ENCODE measurements around the gene CAPG. TPM values are rescaled to one million over a fixed set of nuclear protein-coding genes. Genes with fewer than 3 reads are reported as not detected.

Gene CAPG
- total and polyA plus RNA-seq, 7 donors = 20.9 to 230 (median 33.0) TPM

- 82 to 88% methylated on average over 5 of the region's 5 CpGs for WGBS, 2 donors
- Histone ChIP-seq H3K4me3 (no peak overlapping the region), H3K27ac (no peak overlapping the region), H3K4me1 (no peaks in the 10 kb centered on the region), H3K9me3 (no peaks in the 10 kb centered on the region), H3K36me3 (no peaks in the 10 kb centered on the region), H3K27me3 (no peaks in the 10 kb centered on the region)
- TF ChIP-seq EP300 (IDR thresholded peaks at IDR 0.05) = no peak
- no peak for TF ChIP-seq POLR2A (IDR thresholded peaks at IDR 0.05)
- no peak for TF ChIP-seq CTCF (IDR thresholded peaks at IDR 0.05)
- TF ChIP-seq POLR2AphosphoS5 (IDR thresholded peaks at IDR 0.05) = no peak
- intact Hi-C loops (cut with DNase I) = no loop called here
- no peak for DNase-seq
These were observed 46.9 kb upstream of the CAPG start for GRCh38 chr2:85457043-85457442.

DNA sequence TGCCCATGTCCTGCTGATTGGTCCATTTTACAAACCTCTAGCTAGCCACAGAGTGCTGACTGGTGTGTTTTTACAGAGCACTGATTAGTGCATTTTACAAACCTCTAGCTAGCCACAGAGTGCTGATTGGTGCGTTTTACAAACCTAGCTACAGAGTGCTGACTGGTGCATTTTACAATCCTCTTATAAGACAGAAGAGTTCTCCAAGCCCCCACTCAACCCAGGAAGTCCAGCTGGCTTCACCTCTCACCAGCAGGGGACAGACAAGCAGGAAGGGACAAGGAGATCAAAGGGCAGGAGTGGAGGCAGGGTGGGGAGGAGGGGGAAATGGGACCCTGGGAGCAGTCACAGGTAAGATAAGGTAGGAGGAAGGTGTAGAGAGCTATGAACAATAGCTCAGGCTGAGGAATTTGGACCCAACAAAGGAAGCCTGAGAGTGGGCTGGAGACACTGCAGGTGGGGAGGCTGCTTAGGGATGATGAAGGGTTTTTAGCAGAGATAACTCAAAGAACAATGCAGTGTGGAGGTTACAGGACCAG, 45.5 kb upstream of the CAPG start:
- TF ChIP-seq POLR2A (IDR thresholded peaks at IDR 0.05) = no peak
- H3K9me3 ChIP-seq = no peaks in the 10 kb centered on the region
- no peaks in the 10 kb centered on the region for H3K27me3 ChIP-seq
- no peak overlapping the region for H3K4me3 ChIP-seq
- H3K36me3 ChIP-seq = no peaks in the 10 kb centered on the region
- no peak for DNase-seq
- intact Hi-C loops (cut with DNase I) = no loop called here
- H3K4me1 ChIP-seq = no peaks in the 10 kb centered on the region
- no peak overlapping the region for H3K27ac ChIP-seq
- WGBS, 2 donors = 46 to 77% methylated on average over 1 of the region's 1 CpG

DNA sequence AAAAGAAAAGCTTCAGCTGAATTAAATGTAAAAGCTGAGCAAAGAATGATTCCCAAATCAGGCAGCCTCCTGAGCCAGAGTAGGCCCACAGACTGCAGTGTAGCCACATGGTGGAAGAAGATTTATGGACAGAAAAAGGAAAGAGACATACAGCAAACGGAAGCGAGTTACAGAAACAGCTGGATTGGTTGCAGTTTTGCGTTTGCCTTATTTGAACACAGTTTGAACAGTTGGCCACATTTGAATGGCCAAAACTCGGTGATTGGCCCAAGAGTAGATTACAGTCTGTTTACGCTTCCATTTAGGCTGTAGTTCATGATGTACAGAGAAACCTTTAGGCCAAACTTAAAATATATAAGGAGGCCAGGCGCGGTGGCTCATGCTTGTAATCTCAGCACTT, 43.4 kb upstream of the CAPG start:
- Histone ChIP-seq H3K27me3 (no peaks in the 10 kb centered on the region), H3K4me1 (no peaks in the 10 kb centered on the region), H3K9me3 (no peaks in the 10 kb centered on the region), H3K27ac (no peak overlapping the region), H3K4me3 (no peak overlapping the region), H3K36me3 (no peaks in the 10 kb centered on the region)
- 73 to 75% methylated on average over 7 of the region's 7 CpGs for WGBS, 2 donors
- DNase-seq = no peak
- TF ChIP-seq CTCF (IDR thresholded peaks at IDR 0.05) = no peak
- no peak for TF ChIP-seq POLR2A (IDR thresholded peaks at IDR 0.05)
- TF ChIP-seq EP300 (IDR thresholded peaks at IDR 0.05) = no peak
- TF ChIP-seq POLR2AphosphoS5 (IDR thresholded peaks at IDR 0.05) = no peak
- intact Hi-C loops (cut with DNase I) = no loop called here

DNA sequence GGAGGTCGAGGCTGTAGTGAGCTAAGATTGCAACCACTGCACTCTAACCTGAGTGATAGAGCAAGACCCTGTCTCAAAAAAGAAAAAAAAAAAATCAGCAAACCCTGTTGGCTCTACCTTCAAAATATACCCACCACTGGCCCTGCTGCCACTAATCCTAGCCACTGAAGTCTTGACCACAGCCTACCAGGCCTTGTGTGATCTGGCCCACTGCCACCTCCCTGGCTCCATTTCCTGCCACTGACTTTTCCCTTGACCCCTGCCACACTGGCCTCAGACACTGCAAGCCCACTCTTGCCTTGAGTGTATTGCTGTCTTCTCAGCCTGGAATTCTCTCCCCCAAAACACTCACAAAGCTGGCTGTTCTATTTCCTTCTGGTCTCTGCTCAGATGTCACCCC, 42.1 kb upstream of the CAPG start:
- intact Hi-C loops (cut with DNase I) = no loop called here
- no peaks in the 10 kb centered on the region for H3K36me3 ChIP-seq
- no peak overlapping the region for H3K4me3 ChIP-seq
- no peaks in the 10 kb centered on the region for H3K27me3 ChIP-seq
- no peak overlapping the region for H3K27ac ChIP-seq
- no peaks in the 10 kb centered on the region for H3K9me3 ChIP-seq
- 90 to 91% methylated on average over 1 of the region's 1 CpG for WGBS, 2 donors
- no peak for DNase-seq
- TF ChIP-seq EP300 (IDR thresholded peaks at IDR 0.05) = no peak
- H3K4me1 ChIP-seq = no peaks in the 10 kb centered on the region

GRCh38 chr2:85449214-85449588, 39.0 kb upstream of the CAPG start:
- Histone ChIP-seq H3K4me1 (peaks cover 0 to 23% (median 20%) of the 10 kb centered on the region in 4 donors), H3K27ac (no peak overlapping the region), H3K4me3 (no peak overlapping the region), H3K27me3 (no peaks in the 10 kb centered on the region), H3K36me3 (no peaks in the 10 kb centered on the region), H3K9me3 (no peaks in the 10 kb centered on the region)
- no peak for TF ChIP-seq CTCF (IDR thresholded peaks at IDR 0.05)
- DNase-seq = no peak
- 91 to 92% methylated on average over 7 of the region's 7 CpGs for WGBS, 2 donors
- intact Hi-C loops (cut with DNase I) = no loop called here

- TF ChIP-seq EP300 (IDR thresholded peaks at IDR 0.05) (no peak), POLR2A (IDR thresholded peaks at IDR 0.05) (no peak), CTCF (IDR thresholded peaks at IDR 0.05) (no peak), POLR2AphosphoS5 (IDR thresholded peaks at IDR 0.05) (no peak)
- no peak for DNase-seq
- Histone ChIP-seq H3K4me1 (peaks cover 0 to 23% (median 20%) of the 10 kb centered on the region in 4 donors), H3K4me3 (no peak overlapping the region), H3K27ac (no peak overlapping the region), H3K9me3 (no peaks in the 10 kb centered on the region), H3K36me3 (no peaks in the 10 kb centered on the region), H3K27me3 (no peaks in the 10 kb centered on the region)
- 82 to 91% methylated on average over 8 of the region's 8 CpGs for WGBS, 2 donors
- intact Hi-C loops (cut with DNase I) = no loop called here
These were observed 38.5 kb upstream of the CAPG start for GRCh38 chr2:85448461-85449213.

All from sigmoid colon (tissue), 7 donors.